ENCODE measurements around the gene DLL4. TPM values are rescaled to one million over a fixed set of nuclear protein-coding genes. Genes with fewer than 3 reads are reported as not detected.

Gene DLL4
- total and polyA plus RNA-seq, 10 of the 15 experiments (the other 5 are each of a cell fraction or from before 2014, with no cell fraction given), result 0.04 to 0.16 (median 0.09) TPM; not detected in 6

DNA sequence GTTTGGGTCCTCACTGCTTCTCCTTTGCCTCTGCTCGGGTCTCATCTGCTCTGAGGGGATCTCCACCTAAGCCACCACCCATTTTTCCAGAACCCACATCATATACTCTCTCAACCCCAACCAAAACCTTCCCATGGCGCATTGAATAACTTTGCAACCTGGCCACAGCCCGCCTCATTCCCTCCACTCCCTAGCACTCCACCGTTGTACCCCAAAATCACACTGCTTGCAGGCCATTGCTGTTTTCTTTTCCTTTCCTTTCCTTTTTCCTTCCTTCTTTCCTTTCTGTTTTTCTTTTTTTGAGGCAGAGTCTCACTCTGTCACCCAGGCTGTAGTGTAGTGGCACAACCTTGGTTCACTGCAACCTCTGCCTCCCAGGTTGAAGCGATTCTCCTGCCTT, 38.0 kb upstream of the DLL4 start:
- Histone ChIP-seq H3K27me3 (replicated peaks in 1 of 2; ENCODE audit: control insufficient read depth in 2 of 2, insufficient read depth in 2 of 2, low read length in 1 of 2) (no peaks in the 10 kb centered on the region), H3K9me3 (replicated peaks; ENCODE audit: control insufficient read depth, insufficient read depth, low read length) (no peaks in the 10 kb centered on the region), H3K4me3 (no peak overlapping the region), H3K36me3 (ENCODE audit: control insufficient read depth in 2 of 2, insufficient read depth in 2 of 2, low read length in 1 of 2) (no peaks in the 10 kb centered on the region; a peak in 1 of 4 replicates), H3K4me2 (ENCODE audit: control insufficient read depth, insufficient read depth) (0 out of 2 replicates have a peak overlapping the region, but pooled peaks have one; percentile 5), H2AFZ (ENCODE audit: control insufficient read depth, low read depth, low read length) (no peak overlapping the region; the same call in 1 of the 2 replicates), H3K9ac (ENCODE audit: control insufficient read depth, insufficient read depth, low read length) (no peak overlapping the region), H3K4me1 (ENCODE audit: control insufficient read depth, insufficient read depth, low read length) (peaks cover 21% of the 10 kb centered on the region), H3K27ac (ENCODE audit: control insufficient read depth, insufficient read depth) (no peak overlapping the region), H4K20me1 (ENCODE audit: control insufficient read depth, insufficient read depth) (no peaks in the 10 kb centered on the region), H3K79me2 (ENCODE audit: control insufficient read depth, insufficient read depth, low read length) (peaks cover 19% of the 10 kb centered on the region)
- ChIA-PET SMC1A (ENCODE audit: uncharacterized antibody, unreplicated experiment) (interaction anchor here (0.7 to 13.4 kb wide), 15 partner anchors 7 to 197 kb away, joined by 3 to 454 read pairs (median 5); partner anchors contain the start of genes GCHFR, RHOV and SPINT1), RAD21 (ENCODE audit: unreplicated experiment) (interaction anchor here (0.6 to 14.9 kb wide), 19 partner anchors 13 to 441 kb away, joined by 3 to 551 read pairs (median 6); partner anchors contain the start of genes DNAJC17, OIP5, RAD51 and RHOV), CTCF (interaction anchor here (0.9 to 4.8 kb wide), 19 partner anchors 13 to 371 kb away, joined by 3 to 37 read pairs (median 4); partner anchors contain the start of genes DNAJC17, PPP1R14D, SPINT1 and ZFYVE19), POLR2A (interaction anchor here (0.7 to 5.7 kb wide), 7 partner anchors 11 to 301 kb away, joined by 3 to 220 read pairs (median 8); partner anchors contain the start of gene RHOV)
- intact Hi-C loops (cut with micrococcal nuclease; ENCODE audit: unreplicated experiment), result loop anchor here (5.0 kb wide), 2 partner anchors 139 to 194 kb away; partner anchors contain the start of gene RAD51
- FAIRE-seq, result no peak
- DNase-seq (ENCODE audit: low read depth, low spot score), result no peak
- in situ Hi-C loops (cut with MboI), result loop anchor here (5.0 kb wide), 1 partner anchor 34 kb away; no protein-coding TSS in a partner anchor
- WGBS (ENCODE audit: insufficient coverage, insufficient replicate concordance, low lambda C conversion rate, missing lambda C conversion rate), result 40% methylated on average over 5 of the region's 5 CpGs
- no TSS peak for BruUV-seq (replicated peaks)
- ATAC-seq, result no peak
- TF ChIP-seq EZH2 (IDR thresholded peaks at IDR 0.05; ENCODE audit: borderline replicate concordance, control insufficient read depth, low read depth, low read length) (no peak), NBN (IDR thresholded peaks at IDR 0.05) (0 out of 2 replicates have a peak, but pooled peaks have one; percentile 23), RELA (IDR thresholded peaks at IDR 0.05; ENCODE audit: borderline replicate concordance, partially characterized antibody) (no peak), HDGF (IDR thresholded peaks at IDR 0.05) (peak; percentile 41; the same call in 1 of the 2 replicates), ZZZ3 (IDR thresholded peaks at IDR 0.05; ENCODE audit: control insufficient read depth, insufficient read length, low read depth) (no peak), NFIC (IDR thresholded peaks at IDR 0.05; ENCODE audit: low read depth, low read length) (no peak), MTA2 (IDR thresholded peaks at IDR 0.05; ENCODE audit: low read depth) (peak; percentile 12; the same call in 1 of the 2 replicates), POLR2A (IDR thresholded peaks at IDR 0.05; ENCODE audit: low read depth, low read length) (no peak), SREBF2 (IDR thresholded peaks at IDR 0.05; ENCODE audit: low read length) (no peak), DPF2 (IDR thresholded peaks at IDR 0.05) (no peak), NR2C1 (IDR thresholded peaks at IDR 0.05) (no peak), ETV6 (conservative IDR thresholded peaks at IDR 0.05 in 1 of 2, IDR thresholded peaks at IDR 0.05 in 1 of 2; ENCODE audit: borderline replicate concordance in 1 of 2, low read depth in 1 of 2) (no peak), BCL11A (IDR thresholded peaks at IDR 0.05; ENCODE audit: low read depth, low read length) (no peak)
- TF ChIP-seq, protein P1, sequence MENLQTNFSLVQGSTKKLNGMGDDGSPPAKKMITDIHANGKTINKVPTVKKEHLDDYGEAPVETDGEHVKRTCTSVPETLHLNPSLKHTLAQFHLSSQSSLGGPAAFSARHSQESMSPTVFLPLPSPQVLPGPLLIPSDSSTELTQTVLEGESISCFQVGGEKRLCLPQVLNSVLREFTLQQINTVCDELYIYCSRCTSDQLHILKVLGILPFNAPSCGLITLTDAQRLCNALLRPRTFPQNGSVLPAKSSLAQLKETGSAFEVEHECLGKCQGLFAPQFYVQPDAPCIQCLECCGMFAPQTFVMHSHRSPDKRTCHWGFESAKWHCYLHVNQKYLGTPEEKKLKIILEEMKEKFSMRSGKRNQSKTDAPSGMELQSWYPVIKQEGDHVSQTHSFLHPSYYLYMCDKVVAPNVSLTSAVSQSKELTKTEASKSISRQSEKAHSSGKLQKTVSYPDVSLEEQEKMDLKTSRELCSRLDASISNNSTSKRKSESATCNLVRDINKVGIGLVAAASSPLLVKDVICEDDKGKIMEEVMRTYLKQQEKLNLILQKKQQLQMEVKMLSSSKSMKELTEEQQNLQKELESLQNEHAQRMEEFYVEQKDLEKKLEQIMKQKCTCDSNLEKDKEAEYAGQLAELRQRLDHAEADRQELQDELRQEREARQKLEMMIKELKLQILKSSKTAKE (IDR thresholded peaks at IDR 0.05; ENCODE audit: low read depth, poor library complexity, severe bottlenecking), result no peak
- TF ChIP-seq, protein P2, sequence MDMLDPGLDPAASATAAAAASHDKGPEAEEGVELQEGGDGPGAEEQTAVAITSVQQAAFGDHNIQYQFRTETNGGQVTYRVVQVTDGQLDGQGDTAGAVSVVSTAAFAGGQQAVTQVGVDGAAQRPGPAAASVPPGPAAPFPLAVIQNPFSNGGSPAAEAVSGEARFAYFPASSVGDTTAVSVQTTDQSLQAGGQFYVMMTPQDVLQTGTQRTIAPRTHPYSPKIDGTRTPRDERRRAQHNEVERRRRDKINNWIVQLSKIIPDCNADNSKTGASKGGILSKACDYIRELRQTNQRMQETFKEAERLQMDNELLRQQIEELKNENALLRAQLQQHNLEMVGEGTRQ (IDR thresholded peaks at IDR 0.05; ENCODE audit: borderline replicate concordance, low read depth, low read length), result no peak
- TF ChIP-seq, protein P3, sequence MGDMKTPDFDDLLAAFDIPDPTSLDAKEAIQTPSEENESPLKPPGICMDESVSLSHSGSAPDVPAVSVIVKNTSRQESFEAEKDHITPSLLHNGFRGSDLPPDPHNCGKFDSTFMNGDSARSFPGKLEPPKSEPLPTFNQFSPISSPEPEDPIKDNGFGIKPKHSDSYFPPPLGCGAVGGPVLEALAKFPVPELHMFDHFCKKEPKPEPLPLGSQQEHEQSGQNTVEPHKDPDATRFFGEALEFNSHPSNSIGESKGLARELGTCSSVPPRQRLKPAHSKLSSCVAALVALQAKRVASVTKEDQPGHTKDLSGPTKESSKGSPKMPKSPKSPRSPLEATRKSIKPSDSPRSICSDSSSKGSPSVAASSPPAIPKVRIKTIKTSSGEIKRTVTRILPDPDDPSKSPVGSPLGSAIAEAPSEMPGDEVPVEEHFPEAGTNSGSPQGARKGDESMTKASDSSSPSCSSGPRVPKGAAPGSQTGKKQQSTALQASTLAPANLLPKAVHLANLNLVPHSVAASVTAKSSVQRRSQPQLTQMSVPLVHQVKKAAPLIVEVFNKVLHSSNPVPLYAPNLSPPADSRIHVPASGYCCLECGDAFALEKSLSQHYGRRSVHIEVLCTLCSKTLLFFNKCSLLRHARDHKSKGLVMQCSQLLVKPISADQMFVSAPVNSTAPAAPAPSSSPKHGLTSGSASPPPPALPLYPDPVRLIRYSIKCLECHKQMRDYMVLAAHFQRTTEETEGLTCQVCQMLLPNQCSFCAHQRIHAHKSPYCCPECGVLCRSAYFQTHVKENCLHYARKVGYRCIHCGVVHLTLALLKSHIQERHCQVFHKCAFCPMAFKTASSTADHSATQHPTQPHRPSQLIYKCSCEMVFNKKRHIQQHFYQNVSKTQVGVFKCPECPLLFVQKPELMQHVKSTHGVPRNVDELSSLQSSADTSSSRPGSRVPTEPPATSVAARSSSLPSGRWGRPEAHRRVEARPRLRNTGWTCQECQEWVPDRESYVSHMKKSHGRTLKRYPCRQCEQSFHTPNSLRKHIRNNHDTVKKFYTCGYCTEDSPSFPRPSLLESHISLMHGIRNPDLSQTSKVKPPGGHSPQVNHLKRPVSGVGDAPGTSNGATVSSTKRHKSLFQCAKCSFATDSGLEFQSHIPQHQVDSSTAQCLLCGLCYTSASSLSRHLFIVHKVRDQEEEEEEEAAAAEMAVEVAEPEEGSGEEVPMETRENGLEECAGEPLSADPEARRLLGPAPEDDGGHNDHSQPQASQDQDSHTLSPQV (IDR thresholded peaks at IDR 0.05), result no peak

All from GM12878 (cell line).